HS-5 (cell line): ENCODE data around the gene CFAP20DC.
"Not testable (repeated sequence)": the region's sequence is repeated elsewhere in the genome, so short reads cannot be mapped to it uniquely, and the experiment has no call there.

ENCODE experiments used
- DNase-seq: peaks from one replicate; pipeline ENCODE4 v3.0.0-alpha.2; 2012; ENCODE audit warnings: low read depth

Gene CFAP20DC

DNA sequence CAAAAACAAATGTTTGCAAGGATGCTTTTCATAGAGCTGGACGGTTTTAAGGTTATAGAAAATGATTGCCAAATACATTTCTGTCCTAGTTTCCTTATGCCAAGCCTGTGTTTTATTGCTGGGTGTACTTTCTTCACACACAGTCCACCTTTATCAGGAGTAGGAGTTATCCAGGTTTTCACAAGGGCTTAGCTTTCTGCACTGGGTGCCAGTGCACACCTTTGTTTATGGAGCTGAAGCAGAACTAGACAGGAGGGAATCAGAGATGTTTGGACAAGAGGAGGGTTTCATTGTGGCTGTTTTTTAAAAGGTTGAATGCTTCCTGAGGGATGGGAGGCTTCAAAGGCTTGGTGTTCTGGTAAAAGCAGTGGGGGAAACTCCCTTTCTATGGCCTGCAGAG is 353.7 kb downstream of the CFAP20DC start:
- no peak for DNase-seq

DNA sequence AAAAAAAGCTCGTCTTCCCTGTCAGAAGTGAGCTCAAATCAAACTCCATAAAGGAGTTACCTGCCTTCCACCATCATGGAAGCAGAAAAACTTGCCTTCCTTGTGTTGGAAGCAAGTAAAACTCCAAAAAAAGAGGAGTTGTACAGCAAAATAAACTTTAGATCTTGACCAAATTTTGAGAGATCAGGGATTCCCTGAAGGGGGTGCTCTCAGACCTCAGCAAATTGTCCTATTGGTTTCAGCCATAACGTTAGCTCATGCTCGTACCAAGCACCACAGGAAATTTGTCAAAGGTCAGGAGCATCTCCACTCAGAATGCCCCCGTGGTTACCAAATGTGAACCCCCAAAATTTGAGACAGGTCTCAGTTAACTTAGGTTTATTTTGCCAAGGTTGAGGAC is 354.5 kb downstream of the CFAP20DC start:
- not testable (repeated sequence) for DNase-seq

DNA sequence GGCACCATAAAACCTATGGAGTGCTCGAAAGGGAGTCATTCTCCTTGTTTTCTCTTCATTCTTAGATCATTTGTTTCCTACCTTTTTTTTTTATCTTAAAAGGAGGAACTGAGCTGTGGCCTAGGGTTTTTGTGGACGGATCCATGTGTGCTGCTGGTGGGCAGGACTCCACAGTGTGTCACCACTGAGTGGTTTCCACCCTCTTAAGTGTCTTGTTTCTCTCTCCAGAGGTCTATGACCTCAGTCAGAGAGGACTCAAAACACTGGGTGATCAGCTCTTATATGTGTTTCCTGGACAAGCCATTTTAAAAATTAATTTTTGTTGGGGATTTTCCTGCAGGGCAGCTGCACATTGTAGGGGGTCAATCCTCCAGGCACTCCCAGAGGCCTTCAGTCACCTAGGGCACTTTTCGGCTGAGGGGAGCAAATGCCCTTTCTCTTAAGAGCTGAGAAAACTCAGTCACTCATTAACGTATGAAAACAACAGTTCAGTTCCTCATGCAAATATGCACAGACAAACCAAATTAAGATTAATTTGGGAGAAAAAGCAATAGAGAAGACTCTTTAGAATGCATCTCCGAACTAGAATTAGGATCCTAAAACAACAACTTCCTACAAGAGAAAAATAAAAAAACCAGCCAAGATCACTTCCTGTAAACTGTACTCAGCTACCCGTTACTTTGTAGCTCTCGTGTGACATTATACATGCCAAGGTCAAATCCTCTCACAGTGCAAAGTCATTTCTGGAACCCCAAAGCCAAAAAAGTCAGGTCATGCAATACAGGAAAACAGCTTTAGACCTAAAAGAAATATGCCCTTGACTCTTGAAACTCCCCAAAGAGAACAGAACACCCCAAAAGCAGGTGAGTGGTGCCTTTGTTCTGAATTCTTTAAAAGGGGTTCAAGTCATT is 355.6 kb downstream of the CFAP20DC start:
- no peak for DNase-seq

DNA sequence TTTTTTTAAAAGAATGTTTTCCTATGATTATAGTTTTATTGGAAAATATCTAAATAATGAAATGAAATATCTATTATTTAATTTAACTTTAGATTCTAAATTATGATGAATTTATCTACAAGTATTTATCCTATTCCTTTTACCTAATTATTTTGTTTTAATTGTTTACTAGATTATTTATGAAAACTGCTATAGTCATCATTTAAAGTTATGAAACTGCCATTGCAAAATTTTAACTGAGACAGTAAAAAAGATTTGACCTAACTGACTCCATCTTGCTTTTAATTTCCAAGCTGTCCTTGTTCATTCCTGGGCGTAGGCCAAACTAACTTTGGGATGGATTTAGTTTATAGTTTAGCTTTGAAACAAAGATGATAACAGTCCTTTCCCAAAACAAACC is 357.3 kb downstream of the CFAP20DC start:
- DNase-seq: no peak
